GM18907 (cell line): ENCODE data around the gene SRGAP2C.
"Not testable (repeated sequence)": the region's sequence is repeated elsewhere in the genome, so short reads cannot be mapped to it uniquely, and the experiment has no call there.

Experiments used
- ATAC-seq: cut with Tn5 transposase; IDR thresholded peaks from one replicate; pipeline ENCODE4 v1.9.1; 2021; ENCODE audit warnings: mild to moderate bottlenecking, moderate library complexity; ENCODE audit not compliant: unreplicated experiment

The SRGAP2C gene

GRCh38 chr1:121324726-121325125 is 140.0 kb downstream of the SRGAP2C start:
- not testable (repeated sequence) for ATAC-seq

GRCh38 chr1:121332141-121332540 is 147.4 kb downstream of the SRGAP2C start:
- not testable (repeated sequence) for ATAC-seq

- ATAC-seq: not testable (repeated sequence)
Observed at GRCh38 chr1:121332599-121333562, 148.1 kb downstream of the SRGAP2C start.

- peak; percentile 69 for ATAC-seq
Observed at GRCh38 chr1:121337958-121338357, 153.2 kb downstream of the SRGAP2C start.

GRCh38 chr1:121339611-121340010 is 154.8 kb downstream of the SRGAP2C start:
- ATAC-seq: peak; percentile 85

GRCh38 chr1:121343311-121343906 is 158.6 kb downstream of the SRGAP2C start:
- not testable (repeated sequence) for ATAC-seq

GRCh38 chr1:121344355-121344754 is 159.6 kb downstream of the SRGAP2C start:
- ATAC-seq: not testable (repeated sequence)

GRCh38 chr1:121346654-121347053 is 161.9 kb downstream of the SRGAP2C start:
- ATAC-seq: not testable (repeated sequence)

GRCh38 chr1:121347476-121347875 is 162.7 kb downstream of the SRGAP2C start:
- ATAC-seq: not testable (repeated sequence)

GRCh38 chr1:121348115-121348514 is 163.3 kb downstream of the SRGAP2C start:
- not testable (repeated sequence) for ATAC-seq

GRCh38 chr1:121349332-121349967 is 164.7 kb downstream of the SRGAP2C start:
- not testable (repeated sequence) for ATAC-seq

- not testable (repeated sequence) for ATAC-seq
Observed at GRCh38 chr1:121355711-121356420, 171.1 kb downstream of the SRGAP2C start.

- ATAC-seq: not testable (repeated sequence)
Observed at GRCh38 chr1:121356819-121357218, 172.0 kb downstream of the SRGAP2C start.

GRCh38 chr1:121360531-121360930 is 175.8 kb downstream of the SRGAP2C start:
- not testable (repeated sequence) for ATAC-seq

GRCh38 chr1:121361451-121362233 is 176.9 kb downstream of the SRGAP2C start:
- not testable (repeated sequence) for ATAC-seq

- ATAC-seq: not testable (repeated sequence)
Observed at GRCh38 chr1:121362234-121362883, 177.6 kb downstream of the SRGAP2C start.

- not testable (repeated sequence) for ATAC-seq
Observed at GRCh38 chr1:121365316-121365715, 180.5 kb downstream of the SRGAP2C start.

GRCh38 chr1:121365723-121366122 is 180.9 kb downstream of the SRGAP2C start:
- peak; percentile 78 for ATAC-seq

- ATAC-seq: not testable (repeated sequence)
Observed at GRCh38 chr1:121366171-121366570, 181.4 kb downstream of the SRGAP2C start.
